Left lung (tissue), 10 donors: ENCODE data around the gene CFAP77. TPM values are rescaled to one million over a fixed set of nuclear protein-coding genes. Genes with fewer than 3 reads are reported as not detected.

Source experiments
- ATAC-seq: fragments of 200-7000 bp; cut with Tn5 transposase; one replicate; pipeline ENCODE4 v1.9.1; 2020; ENCODE audit warnings: moderate library complexity
- DNase-seq, 4 donors: peaks; one replicate each; pipeline ENCODE4 v3.0.0-alpha.2; 2013 to 2020
- H3K27ac ChIP-seq, 2 donors: fragments of 200-600 bp; sonication (generic) in 1 of 2; one replicate each; pipeline versions ENCODE4 v1.5.0 to v1.8.0; 2020 to 2021
- H3K27me3 ChIP-seq, 2 donors: fragments of 200-600 bp; sonication (generic) in 1 of 2; one replicate each; pipeline versions ENCODE4 v1.5.0 to v1.8.0; 2020 to 2021
- H3K36me3 ChIP-seq, 2 donors: fragments of 200-600 bp; sonication (generic) in 1 of 2; one replicate each; pipeline versions ENCODE4 v1.5.0 to v1.8.0; 2020 to 2021
- H3K4me1 ChIP-seq, 2 donors: fragments of 200-600 bp; one replicate each; pipeline ENCODE4 v1.8.0; 2021
- H3K4me3 ChIP-seq, 2 donors: fragments of 200-600 bp; sonication (generic) in 1 of 2; one replicate each; pipeline versions ENCODE4 v1.5.0 to v1.8.0; 2020 to 2021; ENCODE audit warnings: mild to moderate bottlenecking in 1 of 2
- H3K9me3 ChIP-seq, 2 donors: fragments of 200-600 bp; sonication (generic) in 1 of 2; one replicate each; pipeline versions ENCODE4 v1.5.0 to v1.8.0; 2020 to 2021
- CTCF ChIP-seq, 2 donors: fragments of 200-600 bp; sonication (generic) in 1 of 2; IDR thresholded peaks; one replicate each; pipeline versions ENCODE4 v1.5.0 to v1.8.0; 2021; ENCODE audit warnings: antibody characterized with exemption in 2 of 2
- intact Hi-C, 2 donors: fragments of 100-400 bp; cut with DNase I; formaldehyde crosslinking; loops; one replicate each; pipeline versions ENCODE4 v1.11.2 to v1.14.2; 2022
- polyA plus RNA-seq, 6 donors: library from polyadenylated mRNA; unstranded; fragments of 120-200 nt; gene quantifications; one replicate each; pipeline ENCODE4 v1.2.1, GENCODE V29; 2013; ENCODE audit not compliant: insufficient read length in 6 of 6
- total RNA-seq, 2 donors: library from RNA; stranded (reverse); fragmentation: NEBNext Ultra II Directional; extraction: Animal tissue kit (Norgen Biotek cat#: 25700); gene quantifications; one replicate each; pipeline ENCODE4 v1.2.1, GENCODE V29; 2021
- donor health status: DM: no; HTN: yes; CAD: no.
- donor health status: DM: no; HTN: no; CAD: no.

Gene CFAP77
- total and polyA plus RNA-seq, 8 donors, result 0.50 to 3.7 (median 2.4) TPM; not detected in 1

GRCh38 chr9:132531195-132531594 is 121.2 kb downstream of the CFAP77 start:
- no peak for TF ChIP-seq CTCF (IDR thresholded peaks at IDR 0.05)
- H3K27ac ChIP-seq, result no peak overlapping the region
- no peak overlapping the region for H3K4me3 ChIP-seq
- H3K27me3 ChIP-seq, result peaks cover 0 to 31% of the 10 kb centered on the region in 2 donors
- H3K4me1 ChIP-seq, result no peaks in the 10 kb centered on the region
- H3K36me3 ChIP-seq, result no peaks in the 10 kb centered on the region
- intact Hi-C loops, result no loop called here
- ATAC-seq, result no peak
- peaks cover 0 to 11% of the 10 kb centered on the region in 2 donors for H3K9me3 ChIP-seq
- DNase-seq, result no peak

GRCh38 chr9:132531710-132532570 is 121.9 kb downstream of the CFAP77 start:
- ATAC-seq, result no peak
- H3K4me3 ChIP-seq, result no peak overlapping the region

GRCh38 chr9:132534832-132535231 is 124.8 kb downstream of the CFAP77 start:
- Histone ChIP-seq H3K9me3 (peaks cover 0 to 11% of the 10 kb centered on the region in 2 donors), H3K27me3 (peaks cover 0 to 31% of the 10 kb centered on the region in 2 donors), H3K27ac (no peak overlapping the region), H3K4me3 (no peak overlapping the region), H3K36me3 (no peaks in the 10 kb centered on the region), H3K4me1 (no peaks in the 10 kb centered on the region)
- no peak for ATAC-seq
- no peak for DNase-seq
- intact Hi-C loops, result no loop called here
- TF ChIP-seq CTCF (IDR thresholded peaks at IDR 0.05), result no peak

More at GRCh38 chr9:132531710-132532570, 121.9 kb downstream of the CFAP77 start:
- Histone ChIP-seq H3K27ac (no peak overlapping the region), H3K9me3 (peaks cover 0 to 11% of the 10 kb centered on the region in 2 donors), H3K36me3 (no peaks in the 10 kb centered on the region), H3K4me1 (no peaks in the 10 kb centered on the region), H3K27me3 (peaks cover 0 to 31% of the 10 kb centered on the region in 2 donors)
- no peak for DNase-seq
- no peak for TF ChIP-seq CTCF (IDR thresholded peaks at IDR 0.05)
- intact Hi-C loops, result no loop called here

- intact Hi-C loops, result no loop called here
- Histone ChIP-seq H3K4me3 (no peak overlapping the region), H3K27ac (no peak overlapping the region), H3K9me3 (peaks cover 0 to 11% of the 10 kb centered on the region in 2 donors), H3K36me3 (no peaks in the 10 kb centered on the region), H3K4me1 (no peaks in the 10 kb centered on the region), H3K27me3 (peaks cover 0 to 22% of the 10 kb centered on the region in 2 donors)
- no peak for TF ChIP-seq CTCF (IDR thresholded peaks at IDR 0.05)
- DNase-seq (no peak), ATAC-seq (no peak)
These were observed 126.1 kb downstream of the CFAP77 start for GRCh38 chr9:132536124-132536523.

- intact Hi-C loops, result no loop called here
These were observed 127.3 kb downstream of the CFAP77 start for GRCh38 chr9:132537352-132537751.

More at GRCh38 chr9:132537352-132537751, 127.3 kb downstream of the CFAP77 start:
- no peak overlapping the region for H3K4me3 ChIP-seq
- H3K9me3 ChIP-seq, result peaks cover 0 to 11% of the 10 kb centered on the region in 2 donors
- H3K27me3 ChIP-seq, result peaks cover 0 to 9% of the 10 kb centered on the region in 2 donors
- no peak for DNase-seq
- H3K4me1 ChIP-seq, result no peaks in the 10 kb centered on the region
- no peak for ATAC-seq
- no peak overlapping the region for H3K27ac ChIP-seq
- H3K36me3 ChIP-seq, result no peaks in the 10 kb centered on the region
- TF ChIP-seq CTCF (IDR thresholded peaks at IDR 0.05), result no peak
